ENCODE measurements around the gene ASB18. TPM values are rescaled to one million over a fixed set of nuclear protein-coding genes. Genes with fewer than 3 reads are reported as not detected.

Gene ASB18
- total RNA-seq, 1 donor from 2014 or later = not detected

- H3K27ac Mint-ChIP-seq = peak overlapping the region; percentile 9
- Histone ChIP-seq H3K4me2 (no peak overlapping the region), H3K4me3 (no peak overlapping the region)
Measured at GRCh38 chr2:236208019-236208926, 55.9 kb downstream of the ASB18 start.

GRCh38 chr2:236207472-236207871, 56.7 kb downstream of the ASB18 start:
- peaks cover 26% of the 10 kb centered on the region for H3K4me1 Mint-ChIP-seq

More at GRCh38 chr2:236208019-236208926, 55.9 kb downstream of the ASB18 start:
- no peaks in the 10 kb centered on the region for H3K36me3 ChIP-seq
- no peaks in the 10 kb centered on the region for H4K20me1 ChIP-seq (ENCODE audit: low read depth)
- TF ChIP-seq EZH2phosphoT487 (IDR thresholded peaks at IDR 0.05) (no peak), EZH2 (IDR thresholded peaks at IDR 0.05) (no peak), CTCF (IDR thresholded peaks at IDR 0.05) (no peak)
- H3K27me3 ChIP-seq = no peaks in the 10 kb centered on the region
- H3K9me3 Mint-ChIP-seq = peaks cover 8% of the 10 kb centered on the region
- no peaks in the 10 kb centered on the region for H3F3A ChIP-seq (ENCODE audit: low read depth)
- no peak overlapping the region for H3K27ac ChIP-seq
- H3K36me3 Mint-ChIP-seq = peaks cover 2% of the 10 kb centered on the region
- no peaks in the 10 kb centered on the region for H3K9me3 ChIP-seq (ENCODE audit: low read depth)
- DNase-seq (ENCODE audit: low spot score) = no peak
- H3K4me1 ChIP-seq = peaks cover 3% of the 10 kb centered on the region
- H3K4me1 Mint-ChIP-seq = peaks cover 26% of the 10 kb centered on the region
- peaks cover 6% of the 10 kb centered on the region for H3K27me3 Mint-ChIP-seq (ENCODE audit: insufficient read depth, low read depth)
- no peaks in the 10 kb centered on the region for H3K79me2 ChIP-seq (ENCODE audit: low read depth)
- H3K9ac ChIP-seq = no peak overlapping the region
- H2AFZ ChIP-seq (replicated peaks) = no peak overlapping the region
- no peak overlapping the region for H3K4me3 Mint-ChIP-seq

GRCh38 chr2:236205867-236206645, 58.1 kb downstream of the ASB18 start:
- no peak overlapping the region for H3K27ac Mint-ChIP-seq
- peaks cover 6% of the 10 kb centered on the region for H3K27me3 Mint-ChIP-seq (ENCODE audit: insufficient read depth, low read depth)
- TF ChIP-seq CTCF (IDR thresholded peaks at IDR 0.05) (no peak), EZH2phosphoT487 (IDR thresholded peaks at IDR 0.05) (no peak), EZH2 (IDR thresholded peaks at IDR 0.05) (no peak)
- no peak overlapping the region for H3K27ac ChIP-seq
- no peaks in the 10 kb centered on the region for H3F3A ChIP-seq (ENCODE audit: low read depth)
- H3K36me3 ChIP-seq = no peaks in the 10 kb centered on the region
- H4K20me1 ChIP-seq (ENCODE audit: low read depth) = no peaks in the 10 kb centered on the region
- H3K4me1 ChIP-seq = peaks cover 3% of the 10 kb centered on the region
- no peak overlapping the region for H3K4me3 ChIP-seq
- H3K9me3 Mint-ChIP-seq = peaks cover 8% of the 10 kb centered on the region
- no peak for DNase-seq (ENCODE audit: low spot score)
- peaks cover 18% of the 10 kb centered on the region for H3K4me1 Mint-ChIP-seq
- H2AFZ ChIP-seq (replicated peaks) = no peak overlapping the region
- no peaks in the 10 kb centered on the region for H3K27me3 ChIP-seq
- H3K9me3 ChIP-seq (ENCODE audit: low read depth) = no peaks in the 10 kb centered on the region
- no peak overlapping the region for H3K9ac ChIP-seq
- H3K36me3 Mint-ChIP-seq = peaks cover 2% of the 10 kb centered on the region
- H3K4me2 ChIP-seq = no peak overlapping the region
- H3K79me2 ChIP-seq (ENCODE audit: low read depth) = no peaks in the 10 kb centered on the region
- no peak overlapping the region for H3K4me3 Mint-ChIP-seq

More at GRCh38 chr2:236207472-236207871, 56.7 kb downstream of the ASB18 start:
- Histone ChIP-seq H3K36me3 (no peaks in the 10 kb centered on the region), H3K4me1 (peaks cover 3% of the 10 kb centered on the region), H4K20me1 (ENCODE audit: low read depth) (no peaks in the 10 kb centered on the region), H3K9ac (no peak overlapping the region), H3K27me3 (no peaks in the 10 kb centered on the region), H2AFZ (replicated peaks) (no peak overlapping the region), H3K79me2 (ENCODE audit: low read depth) (no peaks in the 10 kb centered on the region), H3K4me2 (no peak overlapping the region), H3K27ac (no peak overlapping the region), H3F3A (ENCODE audit: low read depth) (no peaks in the 10 kb centered on the region), H3K9me3 (ENCODE audit: low read depth) (no peaks in the 10 kb centered on the region), H3K4me3 (no peak overlapping the region)
- H3K9me3 Mint-ChIP-seq = peaks cover 8% of the 10 kb centered on the region
- no peak overlapping the region for H3K27ac Mint-ChIP-seq
- no peak for DNase-seq (ENCODE audit: low spot score)
- TF ChIP-seq EZH2 (IDR thresholded peaks at IDR 0.05) (no peak), EZH2phosphoT487 (IDR thresholded peaks at IDR 0.05) (no peak), CTCF (IDR thresholded peaks at IDR 0.05) (no peak)
- peaks cover 2% of the 10 kb centered on the region for H3K36me3 Mint-ChIP-seq
- H3K27me3 Mint-ChIP-seq (ENCODE audit: insufficient read depth, low read depth) = peaks cover 6% of the 10 kb centered on the region
- H3K4me3 Mint-ChIP-seq = no peak overlapping the region

Data from neural progenitor cell (in vitro differentiated cells).